Liver (tissue), 9 donors: ENCODE data around the gene FHOD1. TPM values are rescaled to one million over a fixed set of nuclear protein-coding genes. Genes with fewer than 3 reads are reported as not detected.

Experiments used
- DNase-seq: peaks from one replicate; pipeline ENCODE4 v3.0.0-alpha.2; 2017; ENCODE audit warnings: low spot score
- H3K27ac ChIP-seq, 2 donors: one replicate each; pipeline ENCODE4 v1.7.0; 2013; ENCODE audit warnings: inconsistent platforms in 2 of 2, low read length in 2 of 2, control low read depth in 1 of 2, low read depth in 1 of 2, mild to moderate bottlenecking in 1 of 2
- H3K27me3 ChIP-seq, 4 donors: one replicate each; pipeline versions ENCODE4 v1.6.1 to v1.7.0; 2013; ENCODE audit warnings: low read length in 3 of 4, inconsistent platforms in 1 of 4, mild to moderate bottlenecking in 1 of 4, moderate library complexity in 1 of 4; ENCODE audit not compliant: control insufficient read depth in 4 of 4, insufficient read depth in 4 of 4
- H3K36me3 ChIP-seq, 4 donors: one replicate each; pipeline versions ENCODE4 v1.6.1 to v1.7.0; 2013; ENCODE audit warnings: low read length in 3 of 4, mild to moderate bottlenecking in 3 of 4, low read depth in 1 of 4, moderate library complexity in 1 of 4; ENCODE audit not compliant: control insufficient read depth in 4 of 4, insufficient read depth in 3 of 4
- H3K4me1 ChIP-seq, 4 donors: one replicate each; pipeline versions ENCODE4 v1.6.1 to v1.7.0; 2013; ENCODE audit warnings: low read length in 3 of 4, mild to moderate bottlenecking in 3 of 4, moderate library complexity in 1 of 4; ENCODE audit not compliant: control insufficient read depth in 4 of 4, insufficient read depth in 4 of 4
- H3K4me3 ChIP-seq, 3 donors: one replicate each; pipeline versions ENCODE4 v1.6.1 to v1.7.0; 2013; ENCODE audit warnings: low read length in 3 of 3, control low read depth in 1 of 3, low read depth in 1 of 3, mild to moderate bottlenecking in 1 of 3
- H3K9ac ChIP-seq, 2 donors: one replicate each; pipeline ENCODE4 v1.7.0; 2013; ENCODE audit warnings: low read length in 2 of 2, mild to moderate bottlenecking in 2 of 2, moderate library complexity in 2 of 2, control low read depth in 1 of 2, low read depth in 1 of 2
- H3K9me3 ChIP-seq, 4 donors: one replicate each; pipeline versions ENCODE4 v1.6.1 to v1.7.0; 2013; ENCODE audit warnings: low read length in 3 of 4; ENCODE audit not compliant: control insufficient read depth in 4 of 4
- FOXA2 ChIP-seq: IDR thresholded peaks from 2 replicates; pipeline ENCODE4 v1.6.1; 2016; ENCODE audit warnings: antibody characterized with exemption
- HNF4A ChIP-seq, 2 donors: conservative IDR thresholded peaks; 2 replicates each; pipeline ENCODE4 v1.6.1; 2016; ENCODE audit warnings: antibody characterized with exemption in 2 of 2, mild to moderate bottlenecking in 2 of 2
- REST ChIP-seq: IDR thresholded peaks from 2 replicates; pipeline ENCODE4 v1.6.1; 2016; ENCODE audit warnings: antibody characterized with exemption, mild to moderate bottlenecking
- RXRA ChIP-seq, 2 donors: IDR thresholded peaks; 2 replicates each; pipeline ENCODE4 v1.6.1; 2017 to 2018; ENCODE audit warnings: antibody characterized with exemption in 2 of 2, mild to moderate bottlenecking in 1 of 2
- WGBS: extraction: QIAGEN DNeasy Blood & Tissue Kit; methylation state at CpG from one replicate; pipeline ENCODE4 v1.1.7; 2013; 5-methylcytosine and 5-hydroxymethylcytosine counted together
- polyA plus RNA-seq, 2 donors: library from polyadenylated mRNA; stranded (reverse) in 1 of 2; unstranded in 1 of 2; fragments of 200-250 nt in 1 of 2; fragments of >200 nt in 1 of 2; fragmentation: Nextera tagmentation in 1 of 2; extraction: Ambion mirVana in 1 of 2; gene quantifications; one replicate each; pipeline versions ENCODE4 v1.2.1 to v1.2.3, GENCODE V29; 2013 to 2015
- total RNA-seq, 2 donors: library from RNA; depleted of rRNA; stranded (reverse); fragments of >200 nt; gene quantifications; one replicate each; pipeline ENCODE4 v1.2.3, GENCODE V29; 2014
- donor health status: healthy.
- donor health status: healthy.
- donor health status: healthy.
- donor health status: healthy.
- donor health status: healthy.

FHOD1 gene
- total and polyA plus RNA-seq, 4 donors: 2.2 to 6.4 (median 4.1) TPM

DNA sequence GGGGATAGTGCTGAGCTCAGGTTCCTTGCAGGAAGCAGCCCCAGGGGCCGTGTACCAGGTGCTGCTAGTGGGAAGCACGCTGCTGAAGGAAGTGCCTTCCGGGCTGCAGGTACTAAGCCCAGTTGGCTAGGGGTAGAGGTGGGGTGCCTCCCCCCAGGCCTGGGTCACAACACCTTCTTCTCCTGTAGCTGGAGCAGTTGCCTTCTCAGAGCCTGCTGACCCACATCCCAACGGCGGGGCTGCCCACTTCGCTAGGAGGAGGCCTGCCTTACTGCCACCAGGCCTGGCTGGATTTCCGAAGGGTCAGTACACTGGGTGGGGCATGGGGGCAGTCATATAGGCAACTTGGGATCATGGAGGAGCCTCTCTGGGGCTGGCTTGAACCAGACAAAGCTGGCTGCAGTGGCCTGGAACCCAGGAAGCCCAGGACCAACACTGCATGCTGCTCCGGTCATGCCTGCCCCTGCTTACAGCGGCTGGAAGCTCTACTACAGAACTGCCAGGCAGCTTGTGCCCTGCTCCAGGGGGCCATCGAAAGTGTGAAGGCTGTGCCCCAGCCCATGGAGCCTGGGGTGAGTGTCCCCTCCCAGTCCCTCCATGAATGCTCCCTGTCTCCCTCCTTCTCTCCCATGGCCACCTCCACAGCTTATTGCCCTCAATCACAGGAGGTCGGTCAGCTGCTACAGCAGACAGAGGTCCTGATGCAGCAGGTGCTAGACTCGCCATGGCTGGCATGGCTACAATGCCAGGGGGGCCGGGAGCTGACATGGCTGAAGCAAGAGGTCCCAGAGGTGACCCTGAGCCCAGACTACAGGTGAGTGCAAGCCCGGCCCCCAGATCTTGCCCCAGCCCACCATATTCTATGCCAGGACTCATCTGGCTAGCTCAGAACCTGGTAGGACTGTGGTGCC is 34.5 kb upstream of the FHOD1 start:
- WGBS: 92% methylated on average over 14 of the region's 14 CpGs
- no peak overlapping the region for H3K4me3 ChIP-seq
- no peaks in the 10 kb centered on the region for H3K9me3 ChIP-seq
- DNase-seq: no peak
- H3K27me3 ChIP-seq: no peaks in the 10 kb centered on the region
- H3K4me1 ChIP-seq: peaks cover 0 to 2% (median 0%) of the 10 kb centered on the region in 4 donors
- H3K36me3 ChIP-seq: no peaks in the 10 kb centered on the region
- H3K27ac ChIP-seq: no peak overlapping the region
- TF ChIP-seq RXRA (IDR thresholded peaks at IDR 0.05): no peak
- no peak for TF ChIP-seq FOXA2
- TF ChIP-seq HNF4A (conservative IDR thresholded peaks at IDR 0.05): no peak
- no peak overlapping the region for H3K9ac ChIP-seq

- no peak for DNase-seq
Measured at GRCh38 chr16:67280090-67281015, 33.1 kb upstream of the FHOD1 start.

More at GRCh38 chr16:67280090-67281015, 33.1 kb upstream of the FHOD1 start:
- H3K4me1 ChIP-seq: peaks cover 0 to 2% (median 0%) of the 10 kb centered on the region in 4 donors
- no peak overlapping the region for H3K27ac ChIP-seq
- no peaks in the 10 kb centered on the region for H3K27me3 ChIP-seq
- no peaks in the 10 kb centered on the region for H3K36me3 ChIP-seq
- no peak overlapping the region for H3K4me3 ChIP-seq
- 93% methylated on average over 15 of the region's 15 CpGs for WGBS
- H3K9ac ChIP-seq: no peak overlapping the region
- no peak for TF ChIP-seq REST
- H3K9me3 ChIP-seq: no peaks in the 10 kb centered on the region
